ENCODE results near the gene RIBC2.

Gene RIBC2

GRCh38 chr22:45427114-45427513 is 13.6 kb downstream of the RIBC2 start:
- WGBS (ENCODE audit: extremely low coverage, insufficient coverage, insufficient read length): no CpG with 5 or more reads among the region's 2 CpGs
- Histone ChIP-seq H3K4ac (ENCODE audit: low read depth, low read length) (no peak overlapping the region), H3K9me3 (ENCODE audit: insufficient read depth, low read depth, low read length) (peaks cover 5% of the 10 kb centered on the region), H4K8ac (ENCODE audit: low read depth, low read length) (no peak overlapping the region), H2AFZ (ENCODE audit: insufficient read depth, low read length, poor library complexity) (no peak overlapping the region), H4K12ac (ENCODE audit: low read depth, low read length) (no peak overlapping the region), H3K79me1 (ENCODE audit: low read length) (no peaks in the 10 kb centered on the region), H3K4me3 (ENCODE audit: low read depth, low read length) (no peak overlapping the region), H4K91ac (ENCODE audit: low read depth, low read length) (no peak overlapping the region), H3K27me3 (ENCODE audit: insufficient read depth, low read length) (no peaks in the 10 kb centered on the region), H3K79me2 (ENCODE audit: control insufficient read depth, insufficient read depth, low read length, poor library complexity) (no peaks in the 10 kb centered on the region), H2BK5ac (ENCODE audit: low read depth, low read length, poor library complexity) (no peak overlapping the region), H2BK120ac (ENCODE audit: insufficient read depth, low read length, poor library complexity) (no peak overlapping the region), H2BK12ac (ENCODE audit: low read length) (no peak overlapping the region), H3K4me2 (ENCODE audit: low read length) (no peak overlapping the region), H3K14ac (ENCODE audit: low read length) (no peak overlapping the region), H3K18ac (ENCODE audit: low read length) (no peak overlapping the region), H3K27ac (ENCODE audit: low read depth, low read length) (no peak overlapping the region), H3K4me1 (ENCODE audit: control insufficient read depth in 1 of 2, insufficient read depth in 2 of 2, low read length in 2 of 2) (peaks cover 10% of the 10 kb centered on the region in 2 experiments), H3K23ac (ENCODE audit: low read length) (no peak overlapping the region), H3K36me3 (ENCODE audit: control insufficient read depth in 1 of 2, insufficient read depth in 2 of 2, low read length in 2 of 2) (no peaks in the 10 kb centered on the region), H3K9ac (ENCODE audit: low read length) (no peak overlapping the region), H2AK5ac (ENCODE audit: low read length) (no peak overlapping the region)
- DNase-seq: no peak

- Histone ChIP-seq H3K79me1 (ENCODE audit: low read length) (no peaks in the 10 kb centered on the region), H3K27ac (ENCODE audit: low read depth, low read length) (no peak overlapping the region), H3K9me3 (ENCODE audit: insufficient read depth, low read depth, low read length) (peaks cover 5% of the 10 kb centered on the region), H3K4me2 (ENCODE audit: low read length) (no peak overlapping the region), H3K4ac (ENCODE audit: low read depth, low read length) (no peak overlapping the region), H2AFZ (ENCODE audit: insufficient read depth, low read length, poor library complexity) (no peak overlapping the region), H4K91ac (ENCODE audit: low read depth, low read length) (no peak overlapping the region), H3K27me3 (ENCODE audit: insufficient read depth, low read length) (no peaks in the 10 kb centered on the region), H2BK12ac (ENCODE audit: low read length) (no peak overlapping the region), H3K4me3 (ENCODE audit: low read depth, low read length) (no peak overlapping the region), H4K8ac (ENCODE audit: low read depth, low read length) (no peak overlapping the region), H3K4me1 (ENCODE audit: control insufficient read depth in 1 of 2, insufficient read depth in 2 of 2, low read length in 2 of 2) (peaks cover 5 to 10% of the 10 kb centered on the region in 2 experiments), H3K14ac (ENCODE audit: low read length) (no peak overlapping the region), H2AK5ac (ENCODE audit: low read length) (no peak overlapping the region), H3K23ac (ENCODE audit: low read length) (no peak overlapping the region), H3K79me2 (ENCODE audit: control insufficient read depth, insufficient read depth, low read length, poor library complexity) (no peaks in the 10 kb centered on the region), H3K18ac (ENCODE audit: low read length) (no peak overlapping the region), H2BK120ac (ENCODE audit: insufficient read depth, low read length, poor library complexity) (no peak overlapping the region), H3K36me3 (ENCODE audit: control insufficient read depth in 1 of 2, insufficient read depth in 2 of 2, low read length in 2 of 2) (no peaks in the 10 kb centered on the region), H4K12ac (ENCODE audit: low read depth, low read length) (no peak overlapping the region), H3K9ac (ENCODE audit: low read length) (no peak overlapping the region), H2BK5ac (ENCODE audit: low read depth, low read length, poor library complexity) (no peak overlapping the region)
- whole genome bisulfite sequencing (ENCODE audit: extremely low coverage, insufficient coverage, insufficient read length): no CpG with 5 or more reads among the region's 19 CpGs
- no peak for DNase-seq
These were observed 15.2 kb downstream of the RIBC2 start for GRCh38 chr22:45428391-45429385.

- Histone ChIP-seq H4K8ac (ENCODE audit: low read depth, low read length) (no peak overlapping the region), H3K4ac (ENCODE audit: low read depth, low read length) (no peak overlapping the region), H2BK120ac (ENCODE audit: insufficient read depth, low read length, poor library complexity) (no peak overlapping the region), H3K14ac (ENCODE audit: low read length) (no peak overlapping the region), H3K79me2 (ENCODE audit: control insufficient read depth, insufficient read depth, low read length, poor library complexity) (no peaks in the 10 kb centered on the region), H4K91ac (ENCODE audit: low read depth, low read length) (no peak overlapping the region), H2BK5ac (ENCODE audit: low read depth, low read length, poor library complexity) (no peak overlapping the region), H2AFZ (ENCODE audit: insufficient read depth, low read length, poor library complexity) (no peak overlapping the region), H3K36me3 (ENCODE audit: control insufficient read depth in 1 of 2, insufficient read depth in 2 of 2, low read length in 2 of 2) (no peaks in the 10 kb centered on the region), H3K4me2 (ENCODE audit: low read length) (no peak overlapping the region), H3K4me3 (ENCODE audit: low read depth, low read length) (no peak overlapping the region), H2BK12ac (ENCODE audit: low read length) (no peak overlapping the region), H2AK5ac (ENCODE audit: low read length) (no peak overlapping the region), H3K23ac (ENCODE audit: low read length) (no peak overlapping the region), H4K12ac (ENCODE audit: low read depth, low read length) (no peak overlapping the region), H3K18ac (ENCODE audit: low read length) (no peak overlapping the region), H3K27ac (ENCODE audit: low read depth, low read length) (no peak overlapping the region), H3K4me1 (ENCODE audit: control insufficient read depth in 1 of 2, insufficient read depth in 2 of 2, low read length in 2 of 2) (peaks cover under 1 to 5% of the 10 kb centered on the region in 2 experiments), H3K27me3 (ENCODE audit: insufficient read depth, low read length) (no peaks in the 10 kb centered on the region), H3K79me1 (ENCODE audit: low read length) (no peaks in the 10 kb centered on the region), H3K9me3 (ENCODE audit: insufficient read depth, low read depth, low read length) (peaks cover 5% of the 10 kb centered on the region), H3K9ac (ENCODE audit: low read length) (no peak overlapping the region)
- DNase-seq: no peak
- WGBS (ENCODE audit: extremely low coverage, insufficient coverage, insufficient read length): no CpG with 5 or more reads among the region's 10 CpGs
These were observed 15.9 kb downstream of the RIBC2 start for GRCh38 chr22:45429424-45429823.

GRCh38 chr22:45429981-45430775 is 16.7 kb downstream of the RIBC2 start:
- no peak overlapping the region for H3K9ac ChIP-seq (ENCODE audit: low read length)

More at GRCh38 chr22:45429981-45430775, 16.7 kb downstream of the RIBC2 start:
- H3K14ac ChIP-seq (ENCODE audit: low read length): no peak overlapping the region
- no peak overlapping the region for H2BK120ac ChIP-seq (ENCODE audit: insufficient read depth, low read length, poor library complexity)
- H4K91ac ChIP-seq (ENCODE audit: low read depth, low read length): no peak overlapping the region
- WGBS (ENCODE audit: extremely low coverage, insufficient coverage, insufficient read length): no CpG with 5 or more reads among the region's 18 CpGs
- peaks cover 4% of the 10 kb centered on the region for H3K79me1 ChIP-seq (ENCODE audit: low read length)
- no peak overlapping the region for H2BK5ac ChIP-seq (ENCODE audit: low read depth, low read length, poor library complexity)
- no peaks in the 10 kb centered on the region for H3K27me3 ChIP-seq (ENCODE audit: insufficient read depth, low read length)
- H3K4me3 ChIP-seq (ENCODE audit: low read depth, low read length): no peak overlapping the region
- no peak overlapping the region for H3K4me2 ChIP-seq (ENCODE audit: low read length)
- H3K36me3 ChIP-seq (ENCODE audit: control insufficient read depth in 1 of 2, insufficient read depth in 2 of 2, low read length in 2 of 2): no peaks in the 10 kb centered on the region
- H3K9me3 ChIP-seq (ENCODE audit: insufficient read depth, low read depth, low read length): peaks cover 5% of the 10 kb centered on the region
- H4K8ac ChIP-seq (ENCODE audit: low read depth, low read length): no peak overlapping the region
- DNase-seq: no peak
- no peaks in the 10 kb centered on the region for H3K79me2 ChIP-seq (ENCODE audit: control insufficient read depth, insufficient read depth, low read length, poor library complexity)
- peaks cover 0 to 3% of the 10 kb centered on the region in 2 experiments for H3K4me1 ChIP-seq (ENCODE audit: control insufficient read depth in 1 of 2, insufficient read depth in 2 of 2, low read length in 2 of 2)
- no peak overlapping the region for H3K23ac ChIP-seq (ENCODE audit: low read length)
- H3K18ac ChIP-seq (ENCODE audit: low read length): no peak overlapping the region
- H2AFZ ChIP-seq (ENCODE audit: insufficient read depth, low read length, poor library complexity): no peak overlapping the region
- H4K12ac ChIP-seq (ENCODE audit: low read depth, low read length): no peak overlapping the region
- no peak overlapping the region for H2AK5ac ChIP-seq (ENCODE audit: low read length)
- no peak overlapping the region for H3K27ac ChIP-seq (ENCODE audit: low read depth, low read length)
- no peak overlapping the region for H3K4ac ChIP-seq (ENCODE audit: low read depth, low read length)
- H2BK12ac ChIP-seq (ENCODE audit: low read length): no peak overlapping the region
